ENCODE data around the gene KLHDC10. TPM values are rescaled to one million over a fixed set of nuclear protein-coding genes. Genes with fewer than 3 reads are reported as not detected.
A peak's percentile ranks its signal among the peaks of the same experiment; 100 is the strongest.
"Not testable (repeated sequence)": the region's sequence is repeated elsewhere in the genome, so short reads cannot be mapped to it uniquely, and the experiment has no call there.

Gene KLHDC10
- total RNA-seq, 2 donors from 2014 or later = 15.8 to 18.8 TPM

DNA sequence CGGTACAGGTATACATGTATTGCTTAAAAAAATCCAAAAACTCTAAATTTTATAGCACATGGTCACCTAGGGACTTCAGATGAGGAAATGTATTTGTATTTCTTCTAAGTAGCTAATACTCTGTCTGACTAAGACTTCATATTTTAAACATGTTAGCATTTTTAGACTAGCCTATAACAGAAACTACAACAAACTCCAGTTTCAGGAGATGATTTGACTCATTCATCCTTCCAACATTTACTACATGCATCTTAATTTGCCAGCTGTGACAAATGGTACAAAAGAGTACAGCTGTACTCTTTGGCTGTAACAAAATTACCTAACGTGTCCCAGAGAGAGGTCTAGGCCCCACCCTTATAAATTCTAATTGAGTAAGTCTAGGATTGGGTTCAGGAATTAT, 112.7 kb downstream of the KLHDC10 start:
- Mint-ChIP-seq H3K27me3 (no peaks in the 10 kb centered on the region), H3K36me3 (ENCODE audit: low read depth) (peaks cover 6% of the 10 kb centered on the region), H3K27ac (peak overlapping the region; percentile 49), H3K4me3 (no peak overlapping the region), H3K4me1 (peaks cover 5% of the 10 kb centered on the region)
- ATAC-seq (no peak), DNase-seq (no peak)
- H3K9me3 ChIP-seq (ENCODE audit: control insufficient read depth, low read length, poor library complexity, severe bottlenecking) = no peaks in the 10 kb centered on the region

- not testable (repeated sequence) for ATAC-seq; H3K27ac Mint-ChIP-seq; H3K36me3 Mint-ChIP-seq (ENCODE audit: low read depth); H3K4me1 Mint-ChIP-seq; H3K27me3 Mint-ChIP-seq; DNase-seq; H3K4me3 Mint-ChIP-seq; H3K9me3 ChIP-seq (ENCODE audit: control insufficient read depth, low read length, poor library complexity, severe bottlenecking)
Measured at GRCh38 chr7:130184349-130184748, 114.0 kb downstream of the KLHDC10 start.

Other genes with a start within 250 kb of the KLHDC10 start
- 10 to 100 TPM; 77.9 to 84.2 TPM for gene UBE2H, start 117.6 kb upstream of the KLHDC10 start, total RNA-seq
- gene ZC3HC1, start 19.2 kb upstream of the KLHDC10 start, total RNA-seq = 10 to 100 TPM in 1 of 2 donors, 1 to 10 TPM in 1; 8.8 to 10.3 TPM
- 10 to 100 TPM; 26.0 to 26.3 TPM for gene TMEM209, start 134.9 kb downstream of the KLHDC10 start, total RNA-seq
- not detected for gene SSMEM1, start 137.3 kb downstream of the KLHDC10 start, total RNA-seq
- not detected for gene CPA2, start 196.3 kb downstream of the KLHDC10 start, total RNA-seq
- gene CPA4, start 222.6 kb downstream of the KLHDC10 start, total RNA-seq = not detected

Measured in T-helper 17 cell (primary cell).